GM19372 (cell line): Measurements from ENCODE around the gene GALNT17.
"Not testable (repeated sequence)": the region's sequence is repeated elsewhere in the genome, so short reads cannot be mapped to it uniquely, and the experiment has no call there.

Source experiments
- ATAC-seq: cut with Tn5 transposase; IDR thresholded peaks from one replicate; pipeline ENCODE4 v1.9.1; 2021; ENCODE audit warnings: mild to moderate bottlenecking, low read depth, moderate library complexity; ENCODE audit not compliant: unreplicated experiment

Gene GALNT17

GRCh38 chr7:71707041-71707440 is 575.1 kb downstream of the GALNT17 start:
- no peak for ATAC-seq

GRCh38 chr7:71708710-71709109 is 576.8 kb downstream of the GALNT17 start:
- ATAC-seq, result no peak

- ATAC-seq, result no peak
These were observed 578.5 kb downstream of the GALNT17 start for GRCh38 chr7:71710442-71710841.

GRCh38 chr7:71712653-71713180 is 580.8 kb downstream of the GALNT17 start:
- ATAC-seq, result no peak

GRCh38 chr7:71716690-71717089 is 584.7 kb downstream of the GALNT17 start:
- ATAC-seq, result no peak

GRCh38 chr7:71718563-71718962 is 586.6 kb downstream of the GALNT17 start:
- no peak for ATAC-seq

- ATAC-seq, result no peak
These were observed 589.8 kb downstream of the GALNT17 start for GRCh38 chr7:71721742-71722141.

GRCh38 chr7:71723859-71724258 is 591.9 kb downstream of the GALNT17 start:
- ATAC-seq, result no peak

- ATAC-seq, result no peak
These were observed 595.4 kb downstream of the GALNT17 start for GRCh38 chr7:71727347-71727746.

GRCh38 chr7:71731740-71732139 is 599.8 kb downstream of the GALNT17 start:
- ATAC-seq, result no peak

GRCh38 chr7:71733107-71733870 is 601.3 kb downstream of the GALNT17 start:
- ATAC-seq, result no peak

GRCh38 chr7:71735961-71736556 is 604.1 kb downstream of the GALNT17 start:
- no peak for ATAC-seq

GRCh38 chr7:71737931-71738540 is 606.1 kb downstream of the GALNT17 start:
- ATAC-seq, result not testable (repeated sequence)

- ATAC-seq, result no peak
These were observed 607.7 kb downstream of the GALNT17 start for GRCh38 chr7:71739520-71740173.

GRCh38 chr7:71740174-71740560 is 608.2 kb downstream of the GALNT17 start:
- no peak for ATAC-seq

GRCh38 chr7:71746006-71746405 is 614.1 kb downstream of the GALNT17 start:
- no peak for ATAC-seq

GRCh38 chr7:71750290-71750689 is 618.3 kb downstream of the GALNT17 start:
- no peak for ATAC-seq

GRCh38 chr7:71752171-71752935 is 620.4 kb downstream of the GALNT17 start:
- ATAC-seq, result no peak

- no peak for ATAC-seq
These were observed 621.3 kb downstream of the GALNT17 start for GRCh38 chr7:71753236-71753635.

GRCh38 chr7:71753956-71754664 is 622.2 kb downstream of the GALNT17 start:
- no peak for ATAC-seq
